KMS-11 (cell line): Measurements from ENCODE around the gene PARP12.

ENCODE experiments used
- H2AFZ ChIP-seq: fragments of 200-600 bp; sonication (generic); 2 replicates; pipeline ENCODE4 v1.6.1; 2016; ENCODE audit warnings: antibody characterized with exemption, mixed run types, low read depth
- H3K27ac ChIP-seq: fragments of 200-600 bp; sonication (generic); 2 replicates; pipeline ENCODE4 v1.6.1; 2016; ENCODE audit warnings: mild to moderate bottlenecking, mixed run types
- H3K27me3 ChIP-seq: fragments of 200-600 bp; sonication (generic); 2 replicates; pipeline ENCODE4 v1.6.1; 2017; ENCODE audit warnings: mild to moderate bottlenecking, low read depth, mixed run types, moderate library complexity; ENCODE audit not compliant: insufficient read depth
- H3K36me3 ChIP-seq: fragments of 200-600 bp; sonication (generic); 2 replicates; pipeline ENCODE4 v1.6.1; 2017; ENCODE audit warnings: mild to moderate bottlenecking, mixed run types; ENCODE audit not compliant: insufficient read depth
- H3K4me1 ChIP-seq: fragments of 200-600 bp; sonication (generic); 2 replicates; pipeline ENCODE4 v1.6.1; 2016; ENCODE audit warnings: mild to moderate bottlenecking, low read depth, mixed run types; ENCODE audit not compliant: poor library complexity, severe bottlenecking
- H3K4me2 ChIP-seq: fragments of 200-600 bp; sonication (generic); 2 replicates; pipeline ENCODE4 v1.7.0; 2016; ENCODE audit warnings: mild to moderate bottlenecking, mixed run types
- H3K4me3 ChIP-seq: fragments of 200-600 bp; sonication (generic); IDR thresholded peaks from 2 replicates; pipeline ENCODE4 v1.6.1; 2017; ENCODE audit warnings: low read depth, low read length, mixed read lengths; ENCODE audit not compliant: insufficient read depth
- H3K79me2 ChIP-seq: fragments of 200-600 bp; sonication (generic); 2 replicates; pipeline ENCODE4 v1.6.1; 2016; ENCODE audit warnings: low read depth, mixed run types; ENCODE audit not compliant: insufficient read depth
- H3K9ac ChIP-seq: fragments of 200-600 bp; sonication (generic); 2 replicates; pipeline ENCODE4 v1.6.1; 2016; ENCODE audit warnings: mild to moderate bottlenecking, mixed run types
- H4K20me1 ChIP-seq: fragments of 200-600 bp; sonication (generic); 2 replicates; pipeline ENCODE4 v1.6.1; 2016; ENCODE audit warnings: mild to moderate bottlenecking, mixed run types; ENCODE audit not compliant: insufficient read depth
- TF ChIP-seq, protein P1 (sequence below): fragments of 200-600 bp; sonication (generic); conservative IDR thresholded peaks from 2 replicates; pipeline ENCODE4 v1.6.1; 2017; ENCODE audit warnings: low read depth, mild to moderate bottlenecking, antibody characterized with exemption, low read length, moderate library complexity, mixed read lengths

PARP12 gene

DNA sequence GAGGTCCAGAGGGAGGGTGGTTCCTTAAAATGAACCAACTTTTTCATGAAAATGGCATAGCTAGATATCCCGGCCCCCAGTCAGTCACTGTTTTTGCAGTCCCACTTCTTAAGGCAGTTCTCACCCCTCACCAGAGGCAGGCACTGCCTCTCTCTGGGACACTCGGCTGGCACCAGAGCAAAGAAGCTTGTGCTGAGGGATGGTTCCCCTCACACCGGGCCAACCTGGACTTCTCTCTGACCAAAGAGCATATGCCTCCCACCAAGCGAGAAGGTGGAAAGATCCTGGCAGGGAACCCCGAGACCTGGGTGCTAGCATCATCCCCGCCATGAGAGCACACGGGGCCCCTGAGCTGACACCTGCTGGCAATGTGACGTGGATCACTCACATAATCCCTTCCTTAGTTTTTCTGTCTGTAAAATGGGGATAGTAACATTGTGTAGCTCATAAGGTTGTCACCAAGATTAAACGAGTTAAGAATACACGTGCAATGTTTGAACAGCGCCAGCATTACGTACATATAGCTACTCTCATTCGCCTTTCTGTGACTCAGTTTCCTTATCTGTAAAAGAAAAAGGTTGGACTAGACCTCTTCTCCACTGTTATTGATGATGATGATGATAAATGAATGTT lies 88.5 kb downstream of the PARP12 start:
- H3K79me2 ChIP-seq: no peaks in the 10 kb centered on the region
- H3K27me3 ChIP-seq: no peaks in the 10 kb centered on the region
- H3K36me3 ChIP-seq: no peaks in the 10 kb centered on the region
- no peak overlapping the region for H3K4me3 ChIP-seq
- H4K20me1 ChIP-seq: no peaks in the 10 kb centered on the region
- no peak overlapping the region for H2AFZ ChIP-seq
- H3K4me2 ChIP-seq: no peak overlapping the region
- H3K9ac ChIP-seq: no peak overlapping the region
- TF ChIP-seq, protein P1, sequence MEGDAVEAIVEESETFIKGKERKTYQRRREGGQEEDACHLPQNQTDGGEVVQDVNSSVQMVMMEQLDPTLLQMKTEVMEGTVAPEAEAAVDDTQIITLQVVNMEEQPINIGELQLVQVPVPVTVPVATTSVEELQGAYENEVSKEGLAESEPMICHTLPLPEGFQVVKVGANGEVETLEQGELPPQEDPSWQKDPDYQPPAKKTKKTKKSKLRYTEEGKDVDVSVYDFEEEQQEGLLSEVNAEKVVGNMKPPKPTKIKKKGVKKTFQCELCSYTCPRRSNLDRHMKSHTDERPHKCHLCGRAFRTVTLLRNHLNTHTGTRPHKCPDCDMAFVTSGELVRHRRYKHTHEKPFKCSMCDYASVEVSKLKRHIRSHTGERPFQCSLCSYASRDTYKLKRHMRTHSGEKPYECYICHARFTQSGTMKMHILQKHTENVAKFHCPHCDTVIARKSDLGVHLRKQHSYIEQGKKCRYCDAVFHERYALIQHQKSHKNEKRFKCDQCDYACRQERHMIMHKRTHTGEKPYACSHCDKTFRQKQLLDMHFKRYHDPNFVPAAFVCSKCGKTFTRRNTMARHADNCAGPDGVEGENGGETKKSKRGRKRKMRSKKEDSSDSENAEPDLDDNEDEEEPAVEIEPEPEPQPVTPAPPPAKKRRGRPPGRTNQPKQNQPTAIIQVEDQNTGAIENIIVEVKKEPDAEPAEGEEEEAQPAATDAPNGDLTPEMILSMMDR: no peak
- H3K27ac ChIP-seq: no peak overlapping the region
- no peaks in the 10 kb centered on the region for H3K4me1 ChIP-seq
